BLaER1 (cell line): Measurements from ENCODE around the gene PSMG4.

ENCODE experiments used
- H3K27ac ChIP-seq: shearing (Covaris generic); formaldehyde crosslinking; 2 replicates; pipeline ENCODE4 v1.8.1; 2022
- H3K27me3 ChIP-seq: shearing (Covaris generic); formaldehyde crosslinking; 2 replicates; pipeline ENCODE4 v1.8.1; 2022
- H3K36me3 ChIP-seq: shearing (Covaris generic); formaldehyde crosslinking; 2 replicates; pipeline ENCODE4 v1.8.1; 2022
- H3K4me1 ChIP-seq: shearing (Covaris generic); formaldehyde crosslinking; 2 replicates; pipeline ENCODE4 v1.8.1; 2022
- H3K4me2 ChIP-seq: shearing (Covaris generic); formaldehyde crosslinking; 2 replicates; pipeline ENCODE4 v1.8.1; 2022
- H3K4me3 ChIP-seq: shearing (Covaris generic); formaldehyde crosslinking; 2 replicates; pipeline ENCODE4 v1.8.1; 2022
- H3K9ac ChIP-seq: shearing (Covaris generic); formaldehyde crosslinking; 2 replicates; pipeline ENCODE4 v1.8.1; 2022
- H3K9me3 ChIP-seq: shearing (Covaris generic); formaldehyde crosslinking; 2 replicates; pipeline ENCODE4 v1.8.1; 2022
- H4K20me1 ChIP-seq: shearing (Covaris generic); formaldehyde crosslinking; 2 replicates; pipeline ENCODE4 v1.8.1; 2022
- Cebpa-rat ChIP-seq: shearing (Covaris generic); IDR thresholded peaks from 2 replicates; pipeline ENCODE4 v1.8.1; 2022

PSMG4 gene

GRCh38 chr6:3281631-3282475 lies 23.1 kb downstream of the PSMG4 start:
- no peak overlapping the region for H3K9ac ChIP-seq
- H3K4me2 ChIP-seq = no peak overlapping the region
- H3K9me3 ChIP-seq = no peaks in the 10 kb centered on the region
- peaks cover 82% of the 10 kb centered on the region for H4K20me1 ChIP-seq
- peaks cover 8% of the 10 kb centered on the region for H3K4me1 ChIP-seq
- H3K27ac ChIP-seq = no peak overlapping the region
- peaks cover 58% of the 10 kb centered on the region for H3K36me3 ChIP-seq
- no peaks in the 10 kb centered on the region for H3K27me3 ChIP-seq
- no peak for TF ChIP-seq Cebpa-rat
- H3K4me3 ChIP-seq = no peak overlapping the region

GRCh38 chr6:3282476-3283236 lies 23.9 kb downstream of the PSMG4 start:
- no peaks in the 10 kb centered on the region for H3K27me3 ChIP-seq

GRCh38 chr6:3283241-3283640 lies 24.5 kb downstream of the PSMG4 start:
- H3K4me3 ChIP-seq = no peak overlapping the region
- peaks cover 51% of the 10 kb centered on the region for H3K36me3 ChIP-seq
- H4K20me1 ChIP-seq = peaks cover 69% of the 10 kb centered on the region
- no peaks in the 10 kb centered on the region for H3K27me3 ChIP-seq
- H3K9me3 ChIP-seq = no peaks in the 10 kb centered on the region
- no peak overlapping the region for H3K4me2 ChIP-seq
- peaks cover 12% of the 10 kb centered on the region for H3K4me1 ChIP-seq
- H3K27ac ChIP-seq = no peak overlapping the region
- no peak for TF ChIP-seq Cebpa-rat
- H3K9ac ChIP-seq = no peak overlapping the region

More at GRCh38 chr6:3282476-3283236, 23.9 kb downstream of the PSMG4 start:
- H3K27ac ChIP-seq = no peak overlapping the region
- TF ChIP-seq Cebpa-rat = no peak
- no peak overlapping the region for H3K4me3 ChIP-seq
- H3K4me1 ChIP-seq = peaks cover 8% of the 10 kb centered on the region
- peaks cover 74% of the 10 kb centered on the region for H4K20me1 ChIP-seq
- H3K9me3 ChIP-seq = no peaks in the 10 kb centered on the region
- no peak overlapping the region for H3K4me2 ChIP-seq
- peaks cover 57% of the 10 kb centered on the region for H3K36me3 ChIP-seq
- H3K9ac ChIP-seq = no peak overlapping the region

- H3K4me2 ChIP-seq = no peak overlapping the region
- no peak for TF ChIP-seq Cebpa-rat
- peaks cover 18% of the 10 kb centered on the region for H3K4me1 ChIP-seq
- H3K27me3 ChIP-seq = no peaks in the 10 kb centered on the region
- peaks cover 51% of the 10 kb centered on the region for H3K36me3 ChIP-seq
- peak overlapping the region; percentile 38; the same call in 1 of the 2 replicates for H3K27ac ChIP-seq
- H3K9ac ChIP-seq = no peak overlapping the region
- peaks cover 63% of the 10 kb centered on the region for H4K20me1 ChIP-seq
- H3K4me3 ChIP-seq = no peak overlapping the region
- no peaks in the 10 kb centered on the region for H3K9me3 ChIP-seq
Observed at GRCh38 chr6:3283641-3284435, 25.1 kb downstream of the PSMG4 start.

- H3K9me3 ChIP-seq = no peaks in the 10 kb centered on the region
- peaks cover 57% of the 10 kb centered on the region for H4K20me1 ChIP-seq
- H3K4me2 ChIP-seq = no peak overlapping the region
- no peak overlapping the region for H3K4me3 ChIP-seq
- peak overlapping the region; percentile 38; the same call in 1 of the 2 replicates for H3K27ac ChIP-seq
- TF ChIP-seq Cebpa-rat = no peak
- H3K9ac ChIP-seq = no peak overlapping the region
- H3K36me3 ChIP-seq = peaks cover 51% of the 10 kb centered on the region
- H3K27me3 ChIP-seq = no peaks in the 10 kb centered on the region
- H3K4me1 ChIP-seq = peaks cover 24% of the 10 kb centered on the region
Observed at GRCh38 chr6:3284436-3284876, 25.7 kb downstream of the PSMG4 start.

GRCh38 chr6:3285049-3285639 lies 26.4 kb downstream of the PSMG4 start:
- peaks cover 49% of the 10 kb centered on the region for H3K36me3 ChIP-seq
- H3K4me2 ChIP-seq = no peak overlapping the region
- no peaks in the 10 kb centered on the region for H3K27me3 ChIP-seq
- H3K9me3 ChIP-seq = no peaks in the 10 kb centered on the region
- TF ChIP-seq Cebpa-rat = no peak
- H3K27ac ChIP-seq = no peak overlapping the region; the same call in 1 of the 2 replicates
- H3K9ac ChIP-seq = no peak overlapping the region
- H3K4me1 ChIP-seq = peaks cover 31% of the 10 kb centered on the region
- H3K4me3 ChIP-seq = no peak overlapping the region
- H4K20me1 ChIP-seq = peaks cover 52% of the 10 kb centered on the region

- no peak overlapping the region for H3K4me3 ChIP-seq
- no peak for TF ChIP-seq Cebpa-rat
- no peak overlapping the region for H3K9ac ChIP-seq
- H3K36me3 ChIP-seq = peaks cover 47% of the 10 kb centered on the region
- H3K27ac ChIP-seq = no peak overlapping the region
- H3K4me1 ChIP-seq = peaks cover 33% of the 10 kb centered on the region
- no peaks in the 10 kb centered on the region for H3K27me3 ChIP-seq
- no peak overlapping the region for H3K4me2 ChIP-seq
- H4K20me1 ChIP-seq = peaks cover 48% of the 10 kb centered on the region
- no peaks in the 10 kb centered on the region for H3K9me3 ChIP-seq
Observed at GRCh38 chr6:3285732-3286131, 27.0 kb downstream of the PSMG4 start.

GRCh38 chr6:3286641-3287171 lies 28.0 kb downstream of the PSMG4 start:
- Histone ChIP-seq H3K4me1 (peaks cover 33% of the 10 kb centered on the region), H3K27me3 (no peaks in the 10 kb centered on the region), H3K36me3 (peaks cover 37% of the 10 kb centered on the region), H3K4me3 (no peak overlapping the region), H3K9ac (no peak overlapping the region), H3K27ac (no peak overlapping the region), H3K4me2 (no peak overlapping the region), H4K20me1 (peaks cover 38% of the 10 kb centered on the region), H3K9me3 (no peaks in the 10 kb centered on the region)
- TF ChIP-seq Cebpa-rat = no peak

GRCh38 chr6:3287308-3287707 lies 28.6 kb downstream of the PSMG4 start:
- Histone ChIP-seq H4K20me1 (peaks cover 32% of the 10 kb centered on the region), H3K9ac (no peak overlapping the region), H3K27ac (no peak overlapping the region), H3K9me3 (no peaks in the 10 kb centered on the region), H3K4me3 (no peak overlapping the region), H3K4me2 (no peak overlapping the region), H3K4me1 (peaks cover 33% of the 10 kb centered on the region), H3K36me3 (peaks cover 31% of the 10 kb centered on the region), H3K27me3 (no peaks in the 10 kb centered on the region)
- TF ChIP-seq Cebpa-rat = no peak
